Stimulated activated naive CD8-positive, alpha-beta T cell treated with anti-CD3 and anti-CD28 coated beads, Interleukin-15, Interleukin-2, amounts not matched to agents 100 ng/mL and 50 ng/mL, for 24 hours (primary cell): ENCODE data around the gene PARD6B.
"Not testable (repeated sequence)": the region's sequence is repeated elsewhere in the genome, so short reads cannot be mapped to it uniquely, and the experiment has no call there.

Experiments
- H3K27ac Mint-ChIP-seq: one replicate; pipeline ENCODE4 v1.8.0; 2021; ENCODE audit warnings: mild to moderate bottlenecking, mixed read lengths
- H3K27me3 Mint-ChIP-seq: one replicate; pipeline ENCODE4 v1.8.0; 2021; ENCODE audit warnings: mixed read lengths
- H3K36me3 Mint-ChIP-seq: one replicate; pipeline ENCODE4 v1.8.0; 2021; ENCODE audit warnings: low read depth, mixed read lengths
- H3K4me1 Mint-ChIP-seq: one replicate; pipeline ENCODE4 v1.8.0; 2021; ENCODE audit warnings: low read depth, mixed read lengths
- H3K4me3 Mint-ChIP-seq: one replicate; pipeline ENCODE4 v1.8.0; 2021; ENCODE audit warnings: mild to moderate bottlenecking, mixed read lengths
- H3K9me3 Mint-ChIP-seq: one replicate; pipeline ENCODE4 v1.8.0; 2021; ENCODE audit warnings: mixed read lengths

Gene PARD6B

DNA sequence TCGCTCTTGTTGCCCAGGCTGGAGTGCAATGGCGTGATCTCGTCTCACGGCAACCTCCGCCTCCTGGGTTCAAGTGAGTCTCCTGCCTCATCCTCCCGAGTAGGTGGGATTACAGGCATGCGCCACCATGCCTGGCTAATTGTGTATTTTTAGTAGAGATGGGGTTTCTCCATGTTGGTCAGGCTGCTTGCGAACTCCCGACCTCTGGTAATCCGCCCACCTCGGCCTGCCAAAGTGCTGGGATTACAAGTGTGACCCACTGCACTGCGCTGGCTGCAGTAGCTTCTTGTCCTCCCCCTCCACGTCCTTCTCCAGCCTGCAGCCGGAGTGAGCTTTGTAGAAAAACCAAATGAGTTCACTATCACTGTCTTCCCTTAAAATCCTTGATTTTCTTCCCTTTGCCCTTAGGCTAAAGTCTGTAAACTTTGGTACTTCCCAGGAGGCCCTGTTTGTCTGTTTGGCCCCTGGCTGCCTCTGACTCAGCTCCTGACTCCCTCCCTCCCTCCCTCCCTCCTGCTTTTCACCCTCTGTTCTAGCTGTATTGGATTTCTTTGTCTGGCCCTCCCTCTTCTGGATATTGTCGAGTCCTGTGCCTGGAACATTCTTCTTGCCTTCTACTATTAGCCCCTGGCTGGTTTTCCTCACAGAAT is 12.9 kb downstream of the PARD6B start:
- peaks cover 4% of the 10 kb centered on the region for H3K36me3 Mint-ChIP-seq
- peaks cover 36% of the 10 kb centered on the region for H3K4me1 Mint-ChIP-seq
- no peak overlapping the region for H3K4me3 Mint-ChIP-seq
- H3K27me3 Mint-ChIP-seq = no peaks in the 10 kb centered on the region
- no peak overlapping the region for H3K27ac Mint-ChIP-seq
- no peaks in the 10 kb centered on the region for H3K9me3 Mint-ChIP-seq

DNA sequence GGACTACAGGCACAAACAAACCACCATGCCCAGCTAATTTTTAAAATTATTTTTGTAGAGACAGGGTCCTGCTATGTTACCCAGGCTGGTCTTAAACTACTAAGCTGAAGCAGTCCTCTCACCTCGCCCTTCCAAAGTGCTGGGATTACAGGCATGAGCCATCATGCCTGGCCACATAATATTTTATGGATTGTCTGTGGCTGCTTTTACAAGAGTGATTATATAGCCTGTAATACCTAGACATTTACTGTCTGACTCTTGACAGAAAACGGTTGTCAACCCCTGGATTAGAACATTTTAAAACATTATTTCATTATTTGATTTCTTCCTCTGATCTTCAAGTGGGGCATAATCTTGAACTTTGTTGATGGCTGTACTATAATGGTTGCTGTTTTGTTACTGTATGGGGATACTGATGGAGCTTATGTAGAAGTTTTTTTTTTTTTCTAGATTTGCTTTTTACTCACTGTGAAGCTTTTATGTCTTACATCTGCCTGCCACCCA is 14.3 kb downstream of the PARD6B start:
- Mint-ChIP-seq H3K4me3 (no peak overlapping the region), H3K36me3 (peaks cover 4% of the 10 kb centered on the region), H3K4me1 (peaks cover 36% of the 10 kb centered on the region), H3K9me3 (no peaks in the 10 kb centered on the region), H3K27ac (peak overlapping the region; percentile 13), H3K27me3 (no peaks in the 10 kb centered on the region)

- H3K4me1 Mint-ChIP-seq = peaks cover 33% of the 10 kb centered on the region
- H3K4me3 Mint-ChIP-seq = no peak overlapping the region
- H3K36me3 Mint-ChIP-seq = peaks cover under 1% of the 10 kb centered on the region
- no peaks in the 10 kb centered on the region for H3K9me3 Mint-ChIP-seq
- no peak overlapping the region for H3K27ac Mint-ChIP-seq
- no peaks in the 10 kb centered on the region for H3K27me3 Mint-ChIP-seq
These were observed 15.0 kb downstream of the PARD6B start for GRCh38 chr20:50746138-50746940.

DNA sequence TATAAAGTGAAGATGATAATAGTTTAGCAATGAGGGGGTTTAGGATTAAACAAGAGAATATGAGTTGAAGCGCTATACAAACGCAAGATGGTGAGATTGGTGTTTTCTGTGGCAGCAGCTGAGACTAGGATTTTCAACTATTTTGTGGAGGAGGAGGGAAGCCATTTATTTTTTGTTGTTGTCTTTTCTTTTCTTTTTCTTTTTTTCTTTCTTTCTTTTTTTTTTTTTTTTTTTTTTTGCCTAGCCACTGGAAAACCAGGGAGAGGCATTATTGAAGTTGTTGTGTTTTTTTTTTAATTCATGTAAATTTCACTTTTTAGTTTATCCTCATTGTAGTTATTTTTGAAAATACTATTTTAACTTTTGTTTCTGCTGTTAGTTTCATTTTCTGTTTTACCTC is 15.9 kb downstream of the PARD6B start:
- Mint-ChIP-seq H3K4me1 (peaks cover 32% of the 10 kb centered on the region), H3K36me3 (no peaks in the 10 kb centered on the region), H3K27ac (peak overlapping the region; percentile 55), H3K27me3 (no peaks in the 10 kb centered on the region), H3K9me3 (no peaks in the 10 kb centered on the region), H3K4me3 (no peak overlapping the region)

- Mint-ChIP-seq H3K27ac (no peak overlapping the region), H3K36me3 (no peaks in the 10 kb centered on the region), H3K4me1 (peaks cover 24% of the 10 kb centered on the region), H3K9me3 (no peaks in the 10 kb centered on the region), H3K4me3 (no peak overlapping the region), H3K27me3 (no peaks in the 10 kb centered on the region)
These were observed 18.8 kb downstream of the PARD6B start for GRCh38 chr20:50750145-50750671.

DNA sequence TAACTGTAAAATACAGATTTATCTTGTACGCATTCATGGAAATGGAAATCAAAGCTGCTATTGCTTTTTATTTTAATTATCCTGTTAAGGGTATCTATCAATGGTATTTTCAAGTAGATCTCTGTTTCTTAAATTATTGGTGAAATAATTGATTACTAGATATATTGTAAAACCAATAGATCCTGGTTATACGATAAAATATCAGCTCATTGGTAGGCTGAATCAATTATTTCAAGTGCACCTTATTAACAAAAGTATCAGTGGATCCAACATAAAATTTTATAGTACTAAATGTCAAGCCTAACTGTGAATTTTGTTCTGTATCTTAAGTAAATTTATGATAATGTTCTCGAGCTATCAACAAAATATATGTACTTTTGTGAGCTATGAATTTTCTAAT is 21.8 kb downstream of the PARD6B start:
- Mint-ChIP-seq H3K27ac (no peak overlapping the region), H3K36me3 (no peaks in the 10 kb centered on the region), H3K9me3 (no peaks in the 10 kb centered on the region), H3K4me3 (no peak overlapping the region), H3K27me3 (no peaks in the 10 kb centered on the region), H3K4me1 (no peaks in the 10 kb centered on the region)

DNA sequence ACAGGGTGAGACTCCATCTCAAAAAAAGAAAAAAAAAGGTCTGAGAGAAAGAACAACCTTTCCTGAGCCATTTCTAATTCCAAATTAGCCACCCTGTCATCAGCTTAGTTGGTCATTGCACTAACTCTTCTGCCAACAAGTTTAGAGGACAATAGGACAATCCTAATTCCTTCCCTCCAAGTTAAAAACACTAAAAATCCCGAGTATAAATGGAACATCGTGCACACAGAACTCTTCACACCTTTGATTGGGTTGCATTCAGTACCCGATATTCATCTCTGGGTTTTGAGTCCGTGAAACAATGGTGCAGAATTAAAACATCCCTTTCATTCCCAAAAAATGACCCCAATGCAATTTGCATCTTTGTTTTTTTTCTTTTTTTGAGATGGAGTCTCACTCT is 23.0 kb downstream of the PARD6B start:
- Mint-ChIP-seq H3K4me3 (no peak overlapping the region), H3K4me1 (no peaks in the 10 kb centered on the region), H3K27me3 (no peaks in the 10 kb centered on the region), H3K36me3 (no peaks in the 10 kb centered on the region), H3K9me3 (no peaks in the 10 kb centered on the region), H3K27ac (no peak overlapping the region)

DNA sequence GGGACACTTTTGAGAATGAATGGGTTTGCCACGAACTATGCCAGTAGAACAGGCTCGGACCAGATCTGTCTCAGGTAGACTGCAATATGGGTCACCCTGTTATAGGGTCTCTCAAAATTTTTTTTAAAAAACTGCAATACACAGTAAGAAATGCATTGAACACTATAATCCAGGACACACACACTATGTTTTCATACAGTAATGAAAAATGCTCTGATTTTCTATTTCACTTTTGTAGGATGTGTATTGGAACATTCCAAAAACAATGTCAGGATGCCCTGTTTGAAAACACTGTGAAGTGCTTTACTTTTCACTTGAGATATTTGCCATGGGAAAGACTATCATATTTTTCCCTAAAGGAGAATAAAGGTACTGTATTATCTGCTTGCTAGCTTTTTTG is 25.1 kb downstream of the PARD6B start:
- H3K9me3 Mint-ChIP-seq = no peaks in the 10 kb centered on the region
- H3K36me3 Mint-ChIP-seq = no peaks in the 10 kb centered on the region
- no peaks in the 10 kb centered on the region for H3K4me1 Mint-ChIP-seq
- no peak overlapping the region for H3K27ac Mint-ChIP-seq
- no peaks in the 10 kb centered on the region for H3K27me3 Mint-ChIP-seq
- no peak overlapping the region for H3K4me3 Mint-ChIP-seq

DNA sequence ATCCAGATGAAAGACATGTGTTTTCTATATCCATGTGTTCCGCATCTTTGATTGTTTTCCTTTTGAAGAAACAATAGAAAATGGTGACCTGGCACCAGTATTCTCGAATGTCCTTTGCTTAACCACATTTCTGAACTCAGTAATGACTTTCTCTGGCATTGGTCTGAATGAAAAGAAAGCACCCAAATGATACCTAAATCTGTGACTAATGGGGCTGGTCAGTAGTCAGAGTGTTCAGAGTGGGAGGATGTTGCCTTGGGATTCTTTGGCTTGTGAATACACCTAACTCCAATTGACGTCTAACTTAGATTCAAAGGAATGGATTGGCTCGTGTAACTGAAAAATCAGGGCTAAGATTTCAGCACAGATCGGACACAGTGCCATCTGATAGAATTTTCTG is 27.1 kb downstream of the PARD6B start:
- Mint-ChIP-seq H3K9me3 (no peaks in the 10 kb centered on the region), H3K36me3 (no peaks in the 10 kb centered on the region), H3K27ac (no peak overlapping the region), H3K4me1 (no peaks in the 10 kb centered on the region), H3K27me3 (no peaks in the 10 kb centered on the region), H3K4me3 (no peak overlapping the region)

GRCh38 chr20:50758992-50759391 is 27.6 kb downstream of the PARD6B start:
- H3K27ac Mint-ChIP-seq = no peak overlapping the region
- no peak overlapping the region for H3K4me3 Mint-ChIP-seq
- H3K27me3 Mint-ChIP-seq = no peaks in the 10 kb centered on the region
- H3K36me3 Mint-ChIP-seq = no peaks in the 10 kb centered on the region
- no peaks in the 10 kb centered on the region for H3K9me3 Mint-ChIP-seq
- H3K4me1 Mint-ChIP-seq = no peaks in the 10 kb centered on the region

DNA sequence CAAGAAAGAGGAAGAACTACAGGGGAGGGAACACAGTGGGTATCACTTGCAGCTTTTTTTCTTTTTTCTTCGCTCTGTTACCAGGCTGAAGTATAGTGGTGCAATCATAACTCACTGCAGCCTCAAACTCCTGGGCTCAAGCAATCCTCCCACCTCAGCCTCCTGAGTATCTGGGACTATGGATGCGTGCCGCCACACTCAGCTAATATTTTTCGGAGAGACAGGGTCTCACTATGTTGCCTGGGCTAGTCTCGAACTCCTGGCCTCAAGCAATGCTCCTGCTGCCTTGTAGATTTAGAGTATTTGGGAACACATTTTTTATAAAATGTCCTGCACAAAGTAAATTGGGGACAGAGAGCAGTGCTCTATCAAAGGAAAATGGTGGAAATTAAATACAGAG is 28.3 kb downstream of the PARD6B start:
- Mint-ChIP-seq H3K9me3 (no peaks in the 10 kb centered on the region), H3K27me3 (no peaks in the 10 kb centered on the region), H3K4me1 (no peaks in the 10 kb centered on the region), H3K27ac (no peak overlapping the region), H3K4me3 (no peak overlapping the region), H3K36me3 (no peaks in the 10 kb centered on the region)

GRCh38 chr20:50762045-50762422 is 30.7 kb downstream of the PARD6B start:
- Mint-ChIP-seq H3K4me1 (no peaks in the 10 kb centered on the region), H3K27ac (no peak overlapping the region), H3K9me3 (no peaks in the 10 kb centered on the region), H3K27me3 (no peaks in the 10 kb centered on the region), H3K36me3 (no peaks in the 10 kb centered on the region), H3K4me3 (no peak overlapping the region)

DNA sequence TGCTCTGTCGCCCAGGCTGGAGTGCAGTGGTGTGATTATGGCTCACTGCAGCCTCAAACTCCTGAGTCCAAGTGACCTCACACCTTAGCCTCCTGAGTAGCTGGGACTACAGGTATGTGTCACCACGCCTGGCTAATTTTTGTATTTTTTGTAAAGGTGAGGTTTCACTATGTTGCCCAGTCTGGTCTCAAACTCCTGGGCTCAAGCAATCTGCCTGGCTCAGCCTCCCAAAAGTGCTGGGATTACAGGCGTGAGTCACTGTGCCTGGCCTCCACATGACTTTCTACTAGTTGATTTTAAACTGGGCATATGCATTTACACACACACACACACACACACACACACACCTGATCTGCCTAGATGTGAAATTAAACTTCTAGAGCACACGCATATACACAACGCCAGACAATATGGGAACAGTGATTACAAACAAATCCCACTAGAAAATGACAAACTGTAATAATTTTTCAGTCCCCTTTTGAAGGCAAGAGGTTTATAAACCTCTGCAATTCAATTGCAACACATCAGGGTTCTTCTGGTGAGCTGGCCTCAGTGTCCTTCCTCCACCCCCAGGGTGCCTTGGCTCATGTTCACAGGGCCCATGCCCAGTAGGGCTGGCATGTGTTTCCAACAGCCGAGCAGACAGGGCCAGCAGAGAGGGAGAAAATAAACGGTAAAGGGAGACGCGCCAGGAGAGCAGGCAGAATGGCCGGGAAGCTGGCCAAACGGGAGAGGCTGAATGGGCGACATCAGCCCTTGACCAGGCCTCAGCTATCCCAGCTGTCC is 31.2 kb downstream of the PARD6B start:
- H3K27ac Mint-ChIP-seq = no peak overlapping the region

DNA sequence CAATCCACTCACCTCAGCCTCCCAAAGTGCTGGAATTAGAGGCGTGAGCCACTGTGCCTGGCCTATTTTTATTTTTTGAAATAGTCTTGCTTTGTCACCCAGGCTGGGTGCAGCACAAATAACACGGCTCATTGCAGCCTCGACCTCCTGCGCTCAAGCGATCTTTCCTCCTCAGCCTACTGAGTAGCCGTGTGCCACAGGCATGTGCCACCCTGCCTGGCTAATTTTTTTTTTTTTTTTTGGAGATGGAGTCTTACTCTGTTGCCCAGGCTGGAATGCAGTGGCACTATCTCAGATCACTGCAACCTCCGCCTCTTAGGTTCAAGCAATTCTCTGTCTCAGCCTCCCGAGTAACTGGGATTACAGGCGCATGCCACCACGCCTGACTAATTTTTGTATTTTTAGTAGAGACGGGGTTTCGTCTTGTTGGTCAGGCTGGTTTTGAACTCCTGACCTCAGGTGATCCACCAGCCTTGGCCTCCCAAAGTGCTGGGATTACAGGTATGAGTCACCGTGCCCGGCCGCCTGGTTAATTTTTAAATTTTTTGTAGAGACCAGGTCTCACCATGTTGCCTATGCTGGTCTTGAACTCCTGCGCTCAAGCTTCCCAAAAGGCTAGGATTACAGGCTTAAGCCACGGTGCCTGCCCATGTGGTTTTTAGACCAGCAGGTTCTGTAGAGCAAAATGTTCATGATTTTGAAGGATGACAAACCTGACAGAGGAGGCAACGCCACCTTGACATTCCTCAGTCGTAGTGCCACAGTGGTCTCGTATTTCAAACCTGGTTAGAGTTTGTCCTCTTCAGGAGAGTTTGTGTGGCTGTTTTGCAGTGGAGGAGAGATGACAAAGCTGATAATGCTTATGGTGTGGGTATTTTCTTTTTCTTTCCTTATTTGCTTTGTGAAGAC is 32.4 kb downstream of the PARD6B start:
- H3K4me3 Mint-ChIP-seq, H3K27ac Mint-ChIP-seq, H3K4me1 Mint-ChIP-seq, H3K9me3 Mint-ChIP-seq, H3K27me3 Mint-ChIP-seq, H3K36me3 Mint-ChIP-seq: not testable (repeated sequence)

More for the DNA sequence above, 31.2 kb downstream of the PARD6B start:
- Mint-ChIP-seq H3K4me1 (no peaks in the 10 kb centered on the region), H3K9me3 (no peaks in the 10 kb centered on the region), H3K27me3 (no peaks in the 10 kb centered on the region), H3K36me3 (no peaks in the 10 kb centered on the region), H3K4me3 (no peak overlapping the region)
